Middle frontal gyrus (tissue), 1 donor: ENCODE measurements around the gene SMIM1.

ENCODE experiments used
- DNase-seq: peaks from one replicate; pipeline ENCODE4 v3.0.0-alpha.2; 2015; ENCODE audit warnings: low spot score; ENCODE audit errors: extremely low spot score

The SMIM1 gene

DNA sequence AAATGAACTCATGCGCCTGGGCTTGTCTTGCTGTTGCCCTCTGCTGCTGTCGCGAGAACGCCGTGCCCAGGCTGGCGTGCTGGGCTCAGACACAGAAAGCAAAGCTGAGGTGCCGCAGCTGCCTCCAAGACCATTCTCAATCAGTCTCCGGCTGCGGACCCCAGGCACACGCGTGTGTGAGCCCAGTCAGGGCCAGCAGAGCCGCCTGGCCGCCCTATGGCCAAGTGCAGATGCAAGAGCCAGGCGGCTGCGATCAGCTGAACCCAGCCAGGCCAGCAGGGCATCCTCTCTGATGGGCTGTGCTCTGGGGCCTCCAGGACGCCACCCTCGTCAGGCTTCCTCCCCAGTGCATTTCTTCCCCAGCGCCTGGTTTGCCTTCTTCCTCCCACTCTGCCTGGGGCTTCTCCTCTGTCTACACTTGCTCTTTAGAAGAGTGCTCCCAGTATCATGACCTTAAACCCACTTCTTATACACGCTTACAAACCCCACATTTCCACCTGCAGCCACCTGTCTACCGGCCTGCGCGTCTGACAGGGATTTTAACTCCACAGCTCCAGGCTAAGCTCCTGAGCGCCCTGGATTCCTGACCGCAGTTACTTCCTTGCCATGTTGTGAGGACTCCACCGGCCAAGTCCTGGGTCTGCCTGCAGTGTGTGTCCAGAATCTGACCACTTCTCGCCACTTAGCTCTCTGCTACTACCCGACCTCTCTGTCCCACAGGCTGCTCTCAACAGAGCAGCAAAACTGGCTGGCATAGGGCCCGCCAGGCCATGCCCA, 45.5 kb downstream of the SMIM1 start:
- no peak for DNase-seq

DNA sequence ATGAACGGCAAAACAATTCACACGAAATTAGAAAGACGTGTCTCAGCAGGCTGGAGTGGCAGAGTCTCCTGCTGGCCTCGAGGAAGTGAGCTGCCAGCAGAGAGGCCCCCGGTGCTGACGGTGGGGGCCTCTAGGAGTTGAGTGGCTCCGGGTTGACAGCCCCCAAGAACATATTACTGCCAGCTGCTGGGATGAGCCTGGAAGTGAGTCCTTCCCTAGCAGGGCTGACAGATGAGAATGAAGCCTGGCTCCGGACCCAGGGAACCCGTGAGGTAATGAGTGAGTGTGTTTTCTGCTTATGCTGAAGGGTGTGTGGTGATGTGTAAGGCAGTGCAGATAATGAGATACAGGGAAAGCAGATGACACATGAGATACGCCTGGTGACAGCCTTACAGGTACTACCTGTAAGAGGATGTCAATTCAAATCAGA, 47.2 kb downstream of the SMIM1 start:
- no peak for DNase-seq

DNA sequence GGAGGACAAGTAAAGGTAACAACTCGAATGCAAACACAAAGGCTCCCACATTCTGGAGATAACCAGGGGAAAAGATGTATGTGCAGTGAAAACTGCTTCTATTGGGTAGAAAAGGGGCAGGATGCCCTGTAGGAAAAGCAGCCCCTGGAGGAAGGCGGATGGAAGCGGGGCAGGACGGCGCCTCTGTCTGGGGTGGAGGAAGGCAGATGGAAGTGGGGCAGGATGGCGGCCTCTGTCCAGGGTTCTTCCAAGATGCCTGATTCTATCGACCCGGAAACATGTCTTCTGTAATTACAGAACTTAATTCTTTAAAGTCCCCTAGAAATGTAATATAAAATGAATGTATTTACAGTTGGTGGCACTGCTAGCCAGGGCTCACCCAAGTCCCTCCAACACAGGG, 47.8 kb downstream of the SMIM1 start:
- DNase-seq = no peak

DNA sequence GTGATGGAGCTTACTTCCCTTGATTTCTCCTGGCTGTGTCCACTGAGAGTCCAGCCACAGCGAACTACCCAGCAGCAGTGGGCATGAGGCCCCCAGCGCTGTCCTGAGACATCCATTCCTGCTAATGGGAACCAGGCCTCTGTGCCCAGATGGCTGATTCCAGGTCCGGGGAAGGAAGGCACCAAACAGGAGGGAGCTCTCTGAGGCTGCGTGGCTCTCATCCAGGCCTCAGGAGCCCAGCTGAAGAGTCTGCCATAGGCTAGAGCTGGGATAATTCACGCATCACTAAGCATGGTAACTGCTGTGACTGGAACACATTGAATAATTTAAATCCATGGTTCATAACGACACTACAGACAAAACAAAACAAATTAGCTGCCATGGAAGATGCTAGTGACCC, 48.5 kb downstream of the SMIM1 start:
- no peak for DNase-seq

DNA sequence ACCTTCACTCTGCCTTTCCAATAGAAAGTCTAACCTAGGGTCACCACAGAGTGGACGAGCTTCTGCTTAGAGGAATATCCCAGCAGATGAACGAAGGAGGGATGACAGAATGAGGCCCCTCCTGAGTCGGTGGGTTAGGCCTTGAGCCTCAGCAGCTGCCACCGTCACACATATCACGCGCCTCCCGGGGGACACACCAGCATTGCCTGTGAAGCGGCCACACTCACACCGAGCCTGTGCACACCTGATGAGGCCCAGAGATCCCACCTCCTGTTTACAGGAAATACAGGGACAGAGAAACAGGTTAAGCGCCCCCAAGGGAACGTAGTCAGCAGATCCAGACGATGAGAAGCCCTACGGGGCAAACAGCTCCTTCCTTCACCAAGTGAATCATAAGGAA, 48.9 kb downstream of the SMIM1 start:
- DNase-seq = no peak

DNA sequence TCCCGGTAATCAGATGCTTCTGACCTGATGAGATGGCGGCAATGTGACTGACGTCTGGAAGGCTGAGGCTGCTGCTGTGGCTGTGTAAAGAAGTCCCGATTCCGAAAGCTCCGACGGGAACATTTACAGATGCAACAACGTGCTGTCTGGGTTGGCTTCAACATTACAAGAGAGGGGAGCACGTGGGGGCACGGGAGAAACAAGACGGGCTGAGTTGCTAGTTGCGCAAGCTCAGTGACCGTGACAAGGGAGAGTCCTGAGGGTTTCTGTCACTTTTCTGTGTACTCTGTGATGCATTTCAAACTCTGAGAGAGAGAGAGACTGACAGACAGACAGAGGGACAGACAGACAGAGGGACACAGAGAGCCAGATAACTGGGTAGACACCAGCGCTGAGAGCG, 49.4 kb downstream of the SMIM1 start:
- no peak for DNase-seq

DNA sequence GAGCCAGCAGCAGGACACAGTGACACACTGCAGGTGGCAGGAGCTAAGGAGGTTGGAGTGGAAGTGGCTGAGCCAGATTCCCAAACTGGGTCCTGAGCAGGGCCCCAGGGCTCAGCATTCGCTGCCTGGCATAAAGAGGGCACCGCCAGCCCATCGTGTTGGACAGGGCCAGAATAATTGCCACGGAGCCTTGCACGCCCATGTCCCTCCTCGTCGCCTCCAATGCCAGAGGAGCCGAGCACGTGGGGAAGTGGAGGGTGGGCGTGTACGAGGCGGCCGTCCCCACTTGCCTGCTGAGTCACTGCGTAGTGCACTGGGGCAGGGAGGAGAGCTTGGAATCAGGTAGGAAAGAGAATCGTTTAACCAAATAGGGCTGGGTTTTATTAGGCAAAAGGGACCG, 49.9 kb downstream of the SMIM1 start:
- no peak for DNase-seq

DNA sequence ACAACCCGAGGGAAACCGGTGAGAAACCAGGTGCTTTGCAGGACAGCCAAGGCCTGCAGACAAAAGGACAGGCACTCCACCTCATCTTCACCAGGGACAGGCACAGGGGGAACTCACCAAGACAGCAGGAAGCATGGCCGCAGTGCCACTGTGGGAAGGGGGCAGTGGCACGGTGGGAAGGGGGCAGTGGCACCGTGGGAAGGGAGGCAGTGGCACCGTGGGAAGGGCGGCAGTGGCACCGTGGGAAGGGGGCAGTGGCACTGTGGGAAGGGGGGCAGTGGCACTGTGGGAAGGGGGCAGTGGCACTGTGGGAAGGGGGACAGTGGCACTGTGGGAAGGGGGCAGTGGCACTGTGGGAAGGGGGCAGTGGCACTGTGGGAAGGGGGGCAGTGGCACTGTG, 52.1 kb downstream of the SMIM1 start:
- no peak for DNase-seq

DNA sequence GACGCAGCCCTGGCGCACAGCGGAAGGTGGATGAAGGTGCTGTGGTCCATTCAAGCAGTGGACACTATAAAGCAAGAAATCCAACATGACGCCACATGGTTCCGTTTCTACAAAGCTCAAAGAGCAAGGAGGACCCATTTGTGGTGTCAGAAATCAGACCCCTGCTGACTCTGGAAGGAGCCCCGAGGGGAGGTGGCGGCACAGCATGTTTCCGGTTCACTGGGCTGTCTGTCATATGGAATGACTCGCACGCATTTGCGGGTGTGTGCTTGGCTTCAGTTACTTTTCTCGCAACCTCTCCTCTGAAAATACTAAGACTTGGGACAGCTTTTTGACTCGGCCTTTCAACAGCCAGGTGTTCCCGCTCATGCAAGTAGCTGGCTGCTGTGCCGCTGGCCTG, 52.8 kb downstream of the SMIM1 start:
- DNase-seq = no peak
